Measurements from ENCODE around the gene TRPM3.
A peak's percentile ranks its signal among the peaks of the same experiment; 100 is the strongest.

Gene TRPM3

GRCh38 chr9:71121275-71122021 lies at the start of gene TRPM3:
TSS of gene TRPM3 (minus strand) at chr9:71121621. CDS start at chr9:71121354, 267 bp downstream.
- TF ChIP-seq CTCF (conservative IDR thresholded peaks at IDR 0.05; ENCODE audit: low read depth, low read length) = no peak
- H3K4me3 ChIP-seq (ENCODE audit: low read depth, low read length) = no peak within 1 kb of the TSS
- DNase-seq (ENCODE audit: low read depth) = no peak

- DNase-seq (ENCODE audit: low read depth) = no peak
- no peak for TF ChIP-seq CTCF (conservative IDR thresholded peaks at IDR 0.05; ENCODE audit: low read depth, low read length)
- H3K4me3 ChIP-seq (ENCODE audit: low read depth, low read length) = no peak overlapping the region
These were observed 47.0 kb upstream of the TRPM3 start for GRCh38 chr9:71168418-71168817.

DNA sequence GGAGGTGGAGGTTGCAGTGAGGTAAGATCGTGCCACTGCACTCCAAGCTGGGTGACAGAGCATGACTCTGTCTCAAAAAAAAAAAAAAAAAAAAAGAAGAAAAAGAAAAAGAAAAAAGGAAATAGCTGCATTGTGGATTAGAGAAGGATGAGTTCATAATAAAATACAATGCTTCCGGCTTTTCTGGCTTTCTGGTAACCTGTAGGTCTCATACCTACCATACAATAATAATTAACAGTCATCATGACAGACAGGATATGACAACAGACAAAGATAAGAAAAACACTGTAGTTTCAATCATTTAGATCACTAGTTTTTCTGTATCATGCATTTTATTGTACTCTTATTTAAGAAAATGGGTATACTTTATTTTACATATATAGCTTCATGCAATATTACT lies 40.7 kb upstream of the TRPM3 start:
- no peak for TF ChIP-seq CTCF (conservative IDR thresholded peaks at IDR 0.05; ENCODE audit: low read depth, low read length)
- no peak for DNase-seq (ENCODE audit: low read depth)
- H3K4me3 ChIP-seq (ENCODE audit: low read depth, low read length) = no peak overlapping the region

GRCh38 chr9:71157731-71158130 lies 36.3 kb upstream of the TRPM3 start:
- H3K4me3 ChIP-seq (ENCODE audit: low read depth, low read length) = no peak overlapping the region
- no peak for TF ChIP-seq CTCF (conservative IDR thresholded peaks at IDR 0.05; ENCODE audit: low read depth, low read length)
- no peak for DNase-seq (ENCODE audit: low read depth)

GRCh38 chr9:71147368-71147767 lies 25.9 kb upstream of the TRPM3 start:
- no peak overlapping the region for H3K4me3 ChIP-seq (ENCODE audit: low read depth, low read length)
- peak; percentile 5 for DNase-seq (ENCODE audit: low read depth)
- TF ChIP-seq CTCF (conservative IDR thresholded peaks at IDR 0.05; ENCODE audit: low read depth, low read length) = no peak

GRCh38 chr9:71146511-71146910 lies 25.1 kb upstream of the TRPM3 start:
- no peak for TF ChIP-seq CTCF (conservative IDR thresholded peaks at IDR 0.05; ENCODE audit: low read depth, low read length)
- DNase-seq (ENCODE audit: low read depth) = no peak
- H3K4me3 ChIP-seq (ENCODE audit: low read depth, low read length) = no peak overlapping the region

DNA sequence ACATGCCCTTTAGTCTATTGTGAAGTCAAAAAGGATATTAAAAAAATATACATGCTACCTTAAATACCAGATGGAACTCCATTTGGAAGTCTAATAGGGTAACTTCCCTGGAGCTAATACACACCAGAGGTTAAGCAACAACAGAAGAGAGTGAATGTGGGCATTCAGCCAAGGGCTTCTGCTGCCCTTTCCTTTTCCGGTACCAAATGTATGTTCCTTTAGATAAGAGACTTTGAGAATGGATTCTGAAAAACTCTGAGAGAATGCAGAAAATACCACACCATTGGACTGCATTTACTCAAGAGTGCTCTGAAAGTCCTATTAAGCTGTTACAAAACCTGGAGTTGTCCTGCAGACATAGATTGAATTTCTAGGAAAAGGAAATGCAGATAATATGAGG lies 23.8 kb upstream of the TRPM3 start:
- H3K4me3 ChIP-seq (ENCODE audit: low read depth, low read length) = no peak overlapping the region
- peak; percentile 42 for DNase-seq (ENCODE audit: low read depth)
- no peak for TF ChIP-seq CTCF (conservative IDR thresholded peaks at IDR 0.05; ENCODE audit: low read depth, low read length)
